Endothelial cell of umbilical vein (primary cell): ENCODE measurements around the gene TRRAP. TPM values are rescaled to one million over a fixed set of nuclear protein-coding genes. Genes with fewer than 3 reads are reported as not detected.

ENCODE experiments used
- BruUV-seq: library from RNA; stranded (reverse); fragments of 400-500 nt; replicated peaks from 2 replicates; lab custom pipeline; 2021; lab: Mats Ljungman, UMichigan
- CTCF ChIA-PET: fragments of 300-600, 350-600 bp; sonication (Branson Sonifier 250); formaldehyde crosslinking; loops from one replicate; lab custom pipeline; 2021; ENCODE audit warnings: antibody characterized with exemption, inconsistent platforms; lab: Charles Lee
- POLR2A ChIA-PET: fragments of 300-600, 350-600 bp; sonication (Branson Sonifier 250); formaldehyde crosslinking; loops from one replicate; lab custom pipeline; 2021; ENCODE audit warnings: antibody characterized with exemption, inconsistent platforms; lab: Charles Lee
- DNase-seq: peaks from one replicate; pipeline ENCODE4 v3.0.0-alpha.2; 2011; ENCODE audit warnings: low read depth, low spot score
- FAIRE-seq: peaks from 2 replicates; lab custom pipeline; 2011; peaks lifted over from hg19 to GRCh38; lab: Jason Lieb, UNC
- H2AFZ ChIP-seq: 2 replicates; pipeline ENCODE4 v1.6.0; 2012; ENCODE audit warnings: low read depth, low read length, control low read depth, inconsistent platforms
- H3K27ac ChIP-seq: 2 replicates; pipeline ENCODE4 v1.5.1; 2011; ENCODE audit warnings: low read depth, mild to moderate bottlenecking, control low read depth, low read length, moderate library complexity; ENCODE audit not compliant: insufficient read depth
- H3K27me3 ChIP-seq, 2 experiments: 2 replicates each; pipeline versions ENCODE4 v1.6.0 to v1.6.1; 2011; ENCODE audit warnings: low read length in 2 of 2, mixed read lengths in 1 of 2; ENCODE audit not compliant: control insufficient read depth in 2 of 2, insufficient read depth in 2 of 2
- H3K36me3 ChIP-seq, 2 experiments: 2 replicates in 1 of 2; 3 replicates in 1 of 2; pipeline ENCODE4 v1.5.1; 2011; ENCODE audit warnings: low read length in 2 of 2, mild to moderate bottlenecking in 1 of 2, moderate library complexity in 1 of 2; ENCODE audit not compliant: control insufficient read depth in 2 of 2, insufficient read depth in 2 of 2; ENCODE audit errors: extremely low read depth in 1 of 2
- H3K4me1 ChIP-seq: 3 replicates; pipeline ENCODE4 v1.5.1; 2011; ENCODE audit warnings: mild to moderate bottlenecking, low read length; ENCODE audit not compliant: control insufficient read depth, insufficient read depth; ENCODE audit errors: extremely low read depth
- H3K4me2 ChIP-seq: 2 replicates; pipeline ENCODE4 v1.6.1; 2011; ENCODE audit warnings: low read length, control low read depth, mixed read lengths; ENCODE audit not compliant: insufficient read depth
- H3K4me3 ChIP-seq, 3 experiments: fragments of 200-600 bp in 1 of 3; sonication (generic), shearing (Covaris generic) in 1 of 3; replicated peaks in 1 of 3; 2 replicates each; pipeline ENCODE4 v1.5.1; 2011 to 2016; ENCODE audit warnings: control low read depth in 3 of 3, low read length in 3 of 3, mild to moderate bottlenecking in 2 of 3, inconsistent platforms in 1 of 3, low read depth in 1 of 3, moderate library complexity in 1 of 3; ENCODE audit not compliant: insufficient read depth in 1 of 3
- H3K79me2 ChIP-seq: 2 replicates; pipeline ENCODE4 v1.6.0; 2012; ENCODE audit warnings: low read length, inconsistent platforms; ENCODE audit not compliant: control insufficient read depth, insufficient read depth
- H3K9ac ChIP-seq: replicated peaks from 2 replicates; pipeline ENCODE3; 2011; ENCODE audit warnings: low read length, control low read depth; ENCODE audit not compliant: insufficient read depth; ENCODE audit errors: extremely low read depth
- H3K9me1 ChIP-seq: replicated peaks from 3 replicates; pipeline ENCODE4 v1.6.0; 2011; ENCODE audit warnings: mild to moderate bottlenecking, low read length; ENCODE audit not compliant: control insufficient read depth, insufficient read depth; ENCODE audit errors: extremely low read depth
- H3K9me3 ChIP-seq: replicated peaks from 2 replicates; pipeline ENCODE4 v1.5.1; 2012; ENCODE audit warnings: low read length, inconsistent platforms; ENCODE audit not compliant: control insufficient read depth, insufficient read depth
- H4K20me1 ChIP-seq: replicated peaks from 2 replicates; pipeline ENCODE3; 2011; ENCODE audit warnings: mild to moderate bottlenecking, low read length; ENCODE audit not compliant: control insufficient read depth, insufficient read depth; ENCODE audit errors: extremely low read depth
- CTCF ChIP-seq, 2 donors: IDR thresholded peaks; 1 replicate in 1 of 2; 2 replicates in 1 of 2; pipeline ENCODE4 v1.5.1; 2011; ENCODE audit warnings: low read length in 2 of 2, mild to moderate bottlenecking in 2 of 2, moderate library complexity in 2 of 2, control low read depth in 1 of 2, inconsistent platforms in 1 of 2, low read depth in 1 of 2; ENCODE audit not compliant: insufficient read depth in 1 of 2; ENCODE audit errors: extremely low read depth in 1 of 2
- EZH2 ChIP-seq: IDR thresholded peaks from 2 replicates; pipeline ENCODE4 v1.6.1; 2012; ENCODE audit warnings: borderline replicate concordance, low read depth, mild to moderate bottlenecking, moderate library complexity, low read length, inconsistent platforms; ENCODE audit not compliant: severe bottlenecking
- FOS ChIP-seq: IDR thresholded peaks from 2 replicates; pipeline ENCODE4 v1.6.1; 2011; ENCODE audit warnings: mild to moderate bottlenecking, low read length, moderate library complexity, borderline replicate concordance; ENCODE audit not compliant: insufficient read depth
- GATA2 ChIP-seq: IDR thresholded peaks from 2 replicates; pipeline ENCODE4 v1.7.0; 2011; ENCODE audit warnings: low read depth, mild to moderate bottlenecking, moderate library complexity, mixed read lengths, low read length; ENCODE audit not compliant: insufficient read length, insufficient read depth
- JUN ChIP-seq: IDR thresholded peaks from 2 replicates; pipeline ENCODE4 v1.6.1; 2011; ENCODE audit warnings: borderline replicate concordance, low read depth; ENCODE audit not compliant: insufficient read length, insufficient read depth
- MAX ChIP-seq: IDR thresholded peaks from 2 replicates; pipeline ENCODE4 v1.6.1; 2011; ENCODE audit not compliant: insufficient read depth, insufficient read length
- MYC ChIP-seq: IDR thresholded peaks from one replicate; pipeline ENCODE4 v1.6.1; 2011; ENCODE audit warnings: mild to moderate bottlenecking, low read depth, low read length
- POLR2A ChIP-seq: IDR thresholded peaks from 2 replicates; pipeline ENCODE4 v1.6.1; 2012; ENCODE audit warnings: low read depth, mild to moderate bottlenecking, control low read depth, low read length
- POLR2AphosphoS5 ChIP-seq: IDR thresholded peaks from 2 replicates; pipeline ENCODE4 v1.6.1; 2012; ENCODE audit warnings: low read depth, mild to moderate bottlenecking, control low read depth, low read length, moderate library complexity; ENCODE audit not compliant: insufficient read depth
- dilution Hi-C: fragments of 300-500 bp; cut with MboI; formaldehyde crosslinking; loops from one replicate; pipeline ENCODE4 v1.15.0; 2019; ENCODE audit warnings: low sequenced_read_pairs; ENCODE audit not compliant: extremely low pct_ligation_motif_present
- intact Hi-C: fragments of 100-400 bp; cut with micrococcal nuclease; formaldehyde crosslinking; loops from one replicate; pipeline ENCODE4 v1.10.0; 2022
- polyA plus RNA-seq, 4 experiments: library from polyadenylated mRNA; depleted of rRNA in 3 of 4; stranded (reverse) in 3 of 4; unstranded in 1 of 4; fragments of >200 nt; gene quantifications; 2 replicates each; pipeline versions ENCODE4 v1.2.1 to v1.2.3, GENCODE V29; 2011 to 2012; ENCODE audit warnings: missing spikeins in 1 of 4
- total RNA-seq: library from RNA; stranded (reverse); gene quantifications from 2 replicates; pipeline ENCODE4 v1.2.3, GENCODE V29; 2021

Gene TRRAP
- total and polyA plus RNA-seq, 2 donors (not counting 3 experiments of a cell fraction or from before 2014, with no cell fraction given), result 21.8 to 45.8 TPM

- ChIA-PET POLR2A (no interaction called here), CTCF (no interaction called here)
- DNase-seq (no peak), FAIRE-seq (no peak)
- H3K36me3 ChIP-seq, result no peaks in the 10 kb centered on the region
- H3K4me1 ChIP-seq, result no peaks in the 10 kb centered on the region
- no peak overlapping the region for H3K4me2 ChIP-seq
- BruUV-seq, result no TSS peak
- intact Hi-C loops (no loop called here), dilution Hi-C loops (no loop called here)
- H3K27me3 ChIP-seq, result peaks cover 23 to 24% of the 10 kb centered on the region in 2 experiments
- no peaks in the 10 kb centered on the region for H4K20me1 ChIP-seq
- H3K9me1 ChIP-seq, result no peaks in the 10 kb centered on the region
- H2AFZ ChIP-seq, result no peak overlapping the region
- no peaks in the 10 kb centered on the region for H3K79me2 ChIP-seq
- H3K4me3 ChIP-seq, result no peak overlapping the region
- H3K27ac ChIP-seq, result no peak overlapping the region
- no peaks in the 10 kb centered on the region for H3K9me3 ChIP-seq
- TF ChIP-seq POLR2A (no peak), JUN (no peak), MYC (no peak), CTCF (IDR thresholded peaks at IDR 0.05; ENCODE audit: extremely low read depth in 1 of 2, insufficient read depth in 1 of 2, low read depth in 1 of 2, low read length in 2 of 2) (no peak), EZH2 (no peak), MAX (no peak), POLR2AphosphoS5 (no peak), FOS (no peak), GATA2 (no peak)
- no peak overlapping the region for H3K9ac ChIP-seq
Observed at GRCh38 chr7:98868450-98868849, 9.9 kb upstream of the TRRAP start.
